Fibroblast of pulmonary artery (primary cell): ENCODE measurements around the gene FOXP2.

Experiments used
- DNase-seq: peaks from one replicate; pipeline ENCODE4 v3.0.0-alpha.2; 2010; ENCODE audit warnings: low read depth
- H3K4me3 ChIP-seq: replicated peaks from 2 replicates; pipeline ENCODE4 v1.5.1; 2011; ENCODE audit warnings: low read depth, mild to moderate bottlenecking, control low read depth, low read length, moderate library complexity
- TF ChIP-seq, protein P1 (sequence below): IDR thresholded peaks from 2 replicates; pipeline ENCODE4 v1.5.1; 2011; ENCODE audit warnings: mild to moderate bottlenecking, control low read depth, low read length, inconsistent platforms; ENCODE audit errors: missing control alignments

Gene FOXP2

GRCh38 chr7:114723308-114723707, 308.7 kb downstream of the FOXP2 start:
- H3K4me3 ChIP-seq = no peak overlapping the region
- TF ChIP-seq, protein P1, sequence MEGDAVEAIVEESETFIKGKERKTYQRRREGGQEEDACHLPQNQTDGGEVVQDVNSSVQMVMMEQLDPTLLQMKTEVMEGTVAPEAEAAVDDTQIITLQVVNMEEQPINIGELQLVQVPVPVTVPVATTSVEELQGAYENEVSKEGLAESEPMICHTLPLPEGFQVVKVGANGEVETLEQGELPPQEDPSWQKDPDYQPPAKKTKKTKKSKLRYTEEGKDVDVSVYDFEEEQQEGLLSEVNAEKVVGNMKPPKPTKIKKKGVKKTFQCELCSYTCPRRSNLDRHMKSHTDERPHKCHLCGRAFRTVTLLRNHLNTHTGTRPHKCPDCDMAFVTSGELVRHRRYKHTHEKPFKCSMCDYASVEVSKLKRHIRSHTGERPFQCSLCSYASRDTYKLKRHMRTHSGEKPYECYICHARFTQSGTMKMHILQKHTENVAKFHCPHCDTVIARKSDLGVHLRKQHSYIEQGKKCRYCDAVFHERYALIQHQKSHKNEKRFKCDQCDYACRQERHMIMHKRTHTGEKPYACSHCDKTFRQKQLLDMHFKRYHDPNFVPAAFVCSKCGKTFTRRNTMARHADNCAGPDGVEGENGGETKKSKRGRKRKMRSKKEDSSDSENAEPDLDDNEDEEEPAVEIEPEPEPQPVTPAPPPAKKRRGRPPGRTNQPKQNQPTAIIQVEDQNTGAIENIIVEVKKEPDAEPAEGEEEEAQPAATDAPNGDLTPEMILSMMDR = no peak
- no peak for DNase-seq

DNA sequence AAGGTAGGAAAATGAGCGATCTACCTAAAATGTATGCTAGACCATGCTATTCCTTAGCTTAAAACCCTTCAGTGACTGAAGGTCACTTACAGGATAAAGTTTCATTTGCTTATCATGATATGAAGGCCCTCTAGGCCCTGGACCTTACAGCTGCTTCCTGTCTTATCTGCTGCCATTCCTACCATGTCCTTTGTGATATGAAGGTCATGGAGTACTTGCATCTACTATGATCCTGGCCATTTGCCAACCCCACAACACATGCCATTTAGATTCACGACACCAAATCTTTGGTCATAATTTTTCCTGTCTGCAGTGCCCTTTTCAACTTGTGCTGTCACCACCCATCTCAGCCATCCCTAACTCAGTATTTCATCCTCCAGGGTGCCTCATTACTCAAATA, 325.5 kb downstream of the FOXP2 start:
- H3K4me3 ChIP-seq = no peak overlapping the region
- no peak for DNase-seq
- TF ChIP-seq, protein P1 = no peak

DNA sequence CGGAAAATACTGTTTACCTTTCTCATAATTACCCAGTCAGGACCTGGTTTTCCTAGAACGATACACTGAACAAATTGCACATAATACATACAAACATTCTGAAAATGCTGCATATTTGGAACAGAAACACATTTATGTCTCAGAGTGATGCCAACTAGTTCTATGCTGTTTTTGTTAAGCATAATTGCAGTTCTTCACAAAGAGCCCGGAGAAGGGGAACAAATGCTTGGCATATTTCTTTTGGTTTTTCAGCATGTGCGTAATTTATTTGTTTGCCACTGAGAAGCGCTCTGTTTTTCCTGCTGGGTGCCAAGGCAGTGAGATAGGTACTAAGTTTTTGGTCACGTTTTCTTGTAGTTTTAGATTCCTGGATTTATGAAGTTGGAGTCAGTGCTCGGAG, 326.3 kb downstream of the FOXP2 start:
- no peak overlapping the region for H3K4me3 ChIP-seq
- no peak for DNase-seq
- TF ChIP-seq, protein P1 = no peak

DNA sequence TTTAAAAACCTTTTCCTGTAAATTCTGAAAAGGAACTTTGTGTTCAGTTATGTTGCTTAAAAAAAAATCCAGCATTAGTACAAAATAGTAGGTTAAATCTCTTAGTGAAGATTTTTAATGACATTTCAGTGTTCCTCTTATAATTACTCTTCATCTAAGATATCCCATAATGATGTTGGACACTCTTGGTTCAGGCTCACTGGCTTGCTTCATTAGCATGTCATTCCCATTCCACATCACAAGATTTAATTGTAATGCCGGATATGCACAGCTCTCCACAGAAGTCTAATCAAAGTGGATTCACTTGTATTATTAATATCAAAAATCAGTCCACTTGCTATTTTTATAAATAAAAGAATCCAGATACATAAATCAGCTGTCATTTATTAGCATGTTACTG, 327.3 kb downstream of the FOXP2 start:
- TF ChIP-seq, protein P1 = no peak
- H3K4me3 ChIP-seq = no peak overlapping the region
- DNase-seq = no peak
